GM12892 (cell line): ENCODE results near the gene PALLD.

Source experiments
- POLR2A ChIP-seq: IDR thresholded peaks from 2 replicates; pipeline ENCODE4 v1.6.1; 2011; ENCODE audit warnings: low read depth, low read length, control low read depth
- POLR2AphosphoS5 ChIP-seq: IDR thresholded peaks from 2 replicates; pipeline ENCODE4 v1.6.1; 2011; ENCODE audit warnings: low read depth, low read length, control low read depth

- no peak for TF ChIP-seq POLR2AphosphoS5
- no peak for TF ChIP-seq POLR2A
Observed at GRCh38 chr4:168633064-168633463, 136.2 kb downstream of the PALLD start.
